Loucy (cell line): ENCODE data around the gene EFCAB14.
"Not testable (repeated sequence)": the region's sequence is repeated elsewhere in the genome, so short reads cannot be mapped to it uniquely, and the experiment has no call there.

Experiments
- H2AFZ ChIP-seq: fragments of 200-600 bp; sonication (generic); 2 replicates; pipeline ENCODE4 v1.6.0; 2016; ENCODE audit warnings: antibody characterized with exemption, mild to moderate bottlenecking, low read length, moderate library complexity
- H3F3A ChIP-seq: fragments of 200-600 bp; 2 replicates; pipeline ENCODE4 v1.6.0; 2016; ENCODE audit warnings: antibody characterized with exemption, low read depth, mild to moderate bottlenecking
- H3K27me3 ChIP-seq: fragments of 200-600 bp; sonication (generic); 2 replicates; pipeline ENCODE4 v1.6.1; 2014; ENCODE audit warnings: low read length, mild to moderate bottlenecking; ENCODE audit not compliant: insufficient read depth, poor library complexity, severe bottlenecking
- H3K36me3 ChIP-seq: fragments of 200-600 bp; sonication (generic); 2 replicates; pipeline ENCODE4 v1.6.1; 2016; ENCODE audit warnings: low read length; ENCODE audit not compliant: insufficient read depth
- H3K4me1 ChIP-seq: fragments of 200-600 bp; sonication (generic); 2 replicates; pipeline ENCODE4 v1.5.1; 2014; ENCODE audit warnings: low read length, mild to moderate bottlenecking; ENCODE audit not compliant: insufficient read depth, poor library complexity, severe bottlenecking
- H3K4me2 ChIP-seq: fragments of 200-600 bp; sonication (generic); 2 replicates; pipeline ENCODE4 v1.6.0; 2014; ENCODE audit warnings: antibody characterized with exemption, low read length, low read depth, mild to moderate bottlenecking; ENCODE audit not compliant: poor library complexity, severe bottlenecking
- H3K4me3 ChIP-seq: fragments of 200-600 bp; sonication (generic); 2 replicates; pipeline ENCODE4 v1.5.1; 2014; ENCODE audit warnings: low read length, mild to moderate bottlenecking, mixed read lengths; ENCODE audit not compliant: poor library complexity, severe bottlenecking
- H3K79me2 ChIP-seq: fragments of 200-600 bp; sonication (generic); 2 replicates; pipeline ENCODE4 v1.6.1; 2014; ENCODE audit warnings: low read length; ENCODE audit not compliant: insufficient read depth
- H3K9ac ChIP-seq: fragments of 200-600 bp; sonication (generic); 2 replicates; pipeline ENCODE4 v1.6.0; 2014; ENCODE audit warnings: mild to moderate bottlenecking, low read depth, low read length, moderate library complexity; ENCODE audit not compliant: poor library complexity, severe bottlenecking
- H3K9me2 ChIP-seq: fragments of 200-600 bp; sonication (generic); replicated peaks from 2 replicates; pipeline ENCODE4 v1.6.1; 2016; ENCODE audit warnings: low read depth, low read length, mixed read lengths
- H3K9me3 ChIP-seq: fragments of 200-600 bp; sonication (generic); 2 replicates; pipeline ENCODE4 v1.6.1; 2014; ENCODE audit warnings: mild to moderate bottlenecking, antibody characterized with exemption, low read length, low read depth; ENCODE audit not compliant: insufficient read depth
- H4K20me1 ChIP-seq: fragments of 200-600 bp; sonication (generic); 2 replicates; pipeline ENCODE4 v1.6.0; 2014; ENCODE audit warnings: antibody characterized with exemption, low read length, mild to moderate bottlenecking; ENCODE audit not compliant: insufficient read depth, poor library complexity, severe bottlenecking
- EZH2phosphoT487 ChIP-seq: fragments of 200-600 bp; IDR thresholded peaks from 2 replicates; pipeline ENCODE4 v1.6.1; 2018; ENCODE audit warnings: antibody characterized with exemption, mild to moderate bottlenecking, moderate library complexity, borderline replicate concordance
- TF ChIP-seq, protein P1 (sequence below): fragments of 200-600 bp; sonication (generic); conservative IDR thresholded peaks from 2 replicates; pipeline ENCODE4 v1.5.1; 2014; ENCODE audit warnings: mild to moderate bottlenecking, antibody characterized with exemption, low read length

Gene EFCAB14

GRCh38 chr1:46652321-46653100, 66.4 kb downstream of the EFCAB14 start:
- Histone ChIP-seq H3K9me3 (peaks cover 5% of the 10 kb centered on the region; the same call in 1 of the 2 replicates), H3K36me3 (peaks cover 14% of the 10 kb centered on the region), H3K4me3 (peak overlapping the region; percentile 17), H3K27me3 (no peaks in the 10 kb centered on the region), H3K9me2 (no peaks in the 10 kb centered on the region), H3K9ac (peak overlapping the region; percentile 12), H3F3A (peaks cover 20% of the 10 kb centered on the region), H2AFZ (no peak overlapping the region), H4K20me1 (no peaks in the 10 kb centered on the region), H3K79me2 (no peaks in the 10 kb centered on the region), H3K4me2 (peak overlapping the region; percentile 76), H3K4me1 (peaks cover 24% of the 10 kb centered on the region)
- TF ChIP-seq, protein P1, sequence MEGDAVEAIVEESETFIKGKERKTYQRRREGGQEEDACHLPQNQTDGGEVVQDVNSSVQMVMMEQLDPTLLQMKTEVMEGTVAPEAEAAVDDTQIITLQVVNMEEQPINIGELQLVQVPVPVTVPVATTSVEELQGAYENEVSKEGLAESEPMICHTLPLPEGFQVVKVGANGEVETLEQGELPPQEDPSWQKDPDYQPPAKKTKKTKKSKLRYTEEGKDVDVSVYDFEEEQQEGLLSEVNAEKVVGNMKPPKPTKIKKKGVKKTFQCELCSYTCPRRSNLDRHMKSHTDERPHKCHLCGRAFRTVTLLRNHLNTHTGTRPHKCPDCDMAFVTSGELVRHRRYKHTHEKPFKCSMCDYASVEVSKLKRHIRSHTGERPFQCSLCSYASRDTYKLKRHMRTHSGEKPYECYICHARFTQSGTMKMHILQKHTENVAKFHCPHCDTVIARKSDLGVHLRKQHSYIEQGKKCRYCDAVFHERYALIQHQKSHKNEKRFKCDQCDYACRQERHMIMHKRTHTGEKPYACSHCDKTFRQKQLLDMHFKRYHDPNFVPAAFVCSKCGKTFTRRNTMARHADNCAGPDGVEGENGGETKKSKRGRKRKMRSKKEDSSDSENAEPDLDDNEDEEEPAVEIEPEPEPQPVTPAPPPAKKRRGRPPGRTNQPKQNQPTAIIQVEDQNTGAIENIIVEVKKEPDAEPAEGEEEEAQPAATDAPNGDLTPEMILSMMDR, result no peak
- TF ChIP-seq EZH2phosphoT487, result no peak

DNA sequence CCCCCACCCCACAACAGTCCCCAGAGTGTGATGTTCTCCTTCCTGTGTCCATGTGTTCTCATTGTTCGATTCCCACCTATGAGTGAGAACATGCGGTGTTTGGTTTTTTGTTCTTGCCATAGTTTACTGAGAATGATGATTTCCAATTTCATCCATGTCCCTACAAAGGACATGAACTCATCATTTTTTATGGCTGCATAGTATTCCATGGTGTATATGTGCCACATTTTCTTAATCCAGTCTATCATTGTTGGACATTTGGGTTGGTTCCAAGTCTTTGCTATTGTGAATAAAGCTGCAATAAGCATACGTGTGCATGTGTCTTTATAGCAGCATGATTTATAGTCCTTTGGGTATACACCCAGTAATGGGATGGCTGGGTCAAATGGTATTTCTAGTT, 67.8 kb downstream of the EFCAB14 start:
- H3K79me2 ChIP-seq, H4K20me1 ChIP-seq, H2AFZ ChIP-seq, H3K9me2 ChIP-seq, H3K9ac ChIP-seq, H3K27me3 ChIP-seq, H3K4me2 ChIP-seq, H3K36me3 ChIP-seq, H3K4me3 ChIP-seq, H3K9me3 ChIP-seq: not testable (repeated sequence)
- Histone ChIP-seq H3F3A (peaks cover 20% of the 10 kb centered on the region), H3K4me1 (peaks cover 24% of the 10 kb centered on the region)

- Histone ChIP-seq H3K36me3 (peaks cover 9% of the 10 kb centered on the region), H3K4me2 (no peak overlapping the region), H2AFZ (no peak overlapping the region), H4K20me1 (no peaks in the 10 kb centered on the region), H3K9me2 (no peaks in the 10 kb centered on the region), H3K79me2 (no peaks in the 10 kb centered on the region), H3K9me3 (peaks cover 5% of the 10 kb centered on the region; the same call in 1 of the 2 replicates), H3K4me3 (no peak overlapping the region), H3K4me1 (peaks cover 24% of the 10 kb centered on the region), H3K9ac (no peak overlapping the region), H3K27me3 (no peaks in the 10 kb centered on the region), H3F3A (peaks cover 20% of the 10 kb centered on the region)
- TF ChIP-seq, protein P1, result no peak
- no peak for TF ChIP-seq EZH2phosphoT487
Observed at GRCh38 chr1:46650491-46650890, 68.4 kb downstream of the EFCAB14 start.

DNA sequence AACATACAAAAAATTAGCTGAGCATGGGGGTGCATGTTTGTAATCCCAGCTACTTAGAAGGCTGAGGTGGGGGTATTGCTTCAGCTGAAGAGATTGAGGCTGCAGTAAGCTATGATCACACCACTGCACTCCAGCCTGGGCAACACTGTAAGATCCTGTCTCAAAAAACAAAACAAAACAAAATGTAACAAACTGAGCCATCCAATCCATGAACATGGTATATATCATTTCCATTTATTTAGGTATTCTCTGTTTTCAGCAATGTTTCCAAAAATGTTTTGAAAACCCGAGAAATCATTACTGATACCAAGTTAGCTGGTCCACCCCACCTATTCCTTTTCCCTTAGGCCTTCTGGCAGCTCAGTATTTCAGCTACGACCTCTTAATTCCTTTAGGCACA, 69.2 kb downstream of the EFCAB14 start:
- Histone ChIP-seq H4K20me1 (no peaks in the 10 kb centered on the region), H3K9ac (no peak overlapping the region), H3K9me3 (peaks cover 5% of the 10 kb centered on the region; the same call in 1 of the 2 replicates), H3K27me3 (no peaks in the 10 kb centered on the region), H3K9me2 (no peaks in the 10 kb centered on the region), H3K36me3 (peaks cover 9% of the 10 kb centered on the region), H2AFZ (no peak overlapping the region), H3K4me3 (no peak overlapping the region), H3K4me2 (no peak overlapping the region), H3K4me1 (peaks cover 24% of the 10 kb centered on the region), H3K79me2 (no peaks in the 10 kb centered on the region), H3F3A (peaks cover 20% of the 10 kb centered on the region)
- TF ChIP-seq, protein P1, result no peak
